Thyroid gland (tissue), 4 donors: Measurements from ENCODE around the gene GKN1. TPM values are rescaled to one million over a fixed set of nuclear protein-coding genes. Genes with fewer than 3 reads are reported as not detected.

Experiments used
- DNase-seq, 2 donors: peaks; one replicate each; pipeline ENCODE4 v3.0.0-alpha.2; 2019
- H3K27ac ChIP-seq, 3 donors: fragments of 200-600 bp; sonication (generic); 1 replicate in 2 of 3; 2 replicates in 1 of 3; pipeline ENCODE4 v1.5.1; 2016 to 2019; ENCODE audit warnings: mild to moderate bottlenecking in 1 of 3, moderate library complexity in 1 of 3
- H3K27me3 ChIP-seq: fragments of 200-600 bp; sonication (generic); one replicate; pipeline ENCODE4 v1.5.1; 2019
- H3K36me3 ChIP-seq, 2 donors: fragments of 200-600 bp; sonication (generic); one replicate each; pipeline ENCODE4 v1.5.1; 2016 to 2019
- H3K4me1 ChIP-seq, 2 donors: fragments of 200-600 bp; sonication (generic); one replicate each; pipeline ENCODE4 v1.5.1; 2017 to 2019
- H3K4me3 ChIP-seq, 3 donors: fragments of 200-600 bp; sonication (generic); replicated peaks in 1 of 3; 1 replicate in 2 of 3; 2 replicates in 1 of 3; pipeline ENCODE4 v1.5.1; 2016; ENCODE audit warnings: mild to moderate bottlenecking in 1 of 3
- H3K9me3 ChIP-seq: fragments of 200-600 bp; sonication (generic); one replicate; pipeline ENCODE4 v1.5.1; 2017
- POLR2A ChIP-seq, 2 donors: fragments of 450-650 bp; IDR thresholded peaks; one replicate each; pipeline ENCODE4 v1.6.1; 2017; ENCODE audit warnings: antibody characterized with exemption in 2 of 2, mild to moderate bottlenecking in 2 of 2, moderate library complexity in 1 of 2
- WGBS, 2 donors: methylation state at CpG; one replicate each; pipeline ENCODE4 v1.1.5; 2017; 5-methylcytosine and 5-hydroxymethylcytosine counted together
- intact Hi-C: fragments of 100-400 bp; cut with DNase I; formaldehyde crosslinking; loops from one replicate; pipeline ENCODE4 v1.15.1; 2023
- total RNA-seq, 4 donors: library from RNA; depleted of rRNA; stranded (reverse); fragments of >200 nt; gene quantifications; one replicate each; pipeline ENCODE4 v1.2.3, GENCODE V29; 2016
- TF ChIP-seq, protein P1 (sequence below), 6 experiments: fragments of 200-600 bp in 3 of 6; fragments of 450-650 bp in 3 of 6; sonication (generic) in 3 of 6; IDR thresholded peaks; one replicate each; pipeline ENCODE4 v1.5.1; 2016 to 2019; ENCODE audit warnings: antibody characterized with exemption in 6 of 6, mild to moderate bottlenecking in 2 of 6, inconsistent platforms in 1 of 6, moderate library complexity in 1 of 6

GKN1 gene
- total RNA-seq, 4 donors from 2014 or later: not detected

DNA sequence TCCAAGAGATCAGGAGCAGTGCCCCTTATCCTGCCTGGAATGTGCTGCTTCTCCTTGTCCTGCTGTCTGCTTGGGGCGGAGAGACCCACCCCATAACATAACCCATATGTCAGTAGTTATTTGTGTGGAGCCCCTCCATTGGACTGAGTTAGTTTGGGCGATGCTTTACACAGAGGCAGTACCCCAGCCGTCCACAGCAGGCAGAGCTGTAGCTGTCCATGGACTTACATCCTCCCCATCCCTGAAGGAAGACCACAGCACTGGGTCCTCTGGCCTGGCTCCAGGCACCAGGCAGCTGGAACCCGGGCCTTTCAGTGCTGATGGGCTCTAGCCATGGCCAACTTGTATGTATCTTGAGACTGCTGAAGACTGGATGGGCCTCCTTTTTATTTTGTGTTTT, 42.0 kb upstream of the GKN1 start:
- Histone ChIP-seq H3K9me3 (no peaks in the 10 kb centered on the region), H3K4me1 (no peaks in the 10 kb centered on the region), H3K36me3 (no peaks in the 10 kb centered on the region), H3K4me3 (no peak overlapping the region), H3K27ac (no peak overlapping the region), H3K27me3 (no peaks in the 10 kb centered on the region)
- 78 to 87% methylated on average over 4 of the region's 4 CpGs for WGBS, 2 donors
- intact Hi-C loops: no loop called here
- DNase-seq: no peak
- TF ChIP-seq, protein P1, sequence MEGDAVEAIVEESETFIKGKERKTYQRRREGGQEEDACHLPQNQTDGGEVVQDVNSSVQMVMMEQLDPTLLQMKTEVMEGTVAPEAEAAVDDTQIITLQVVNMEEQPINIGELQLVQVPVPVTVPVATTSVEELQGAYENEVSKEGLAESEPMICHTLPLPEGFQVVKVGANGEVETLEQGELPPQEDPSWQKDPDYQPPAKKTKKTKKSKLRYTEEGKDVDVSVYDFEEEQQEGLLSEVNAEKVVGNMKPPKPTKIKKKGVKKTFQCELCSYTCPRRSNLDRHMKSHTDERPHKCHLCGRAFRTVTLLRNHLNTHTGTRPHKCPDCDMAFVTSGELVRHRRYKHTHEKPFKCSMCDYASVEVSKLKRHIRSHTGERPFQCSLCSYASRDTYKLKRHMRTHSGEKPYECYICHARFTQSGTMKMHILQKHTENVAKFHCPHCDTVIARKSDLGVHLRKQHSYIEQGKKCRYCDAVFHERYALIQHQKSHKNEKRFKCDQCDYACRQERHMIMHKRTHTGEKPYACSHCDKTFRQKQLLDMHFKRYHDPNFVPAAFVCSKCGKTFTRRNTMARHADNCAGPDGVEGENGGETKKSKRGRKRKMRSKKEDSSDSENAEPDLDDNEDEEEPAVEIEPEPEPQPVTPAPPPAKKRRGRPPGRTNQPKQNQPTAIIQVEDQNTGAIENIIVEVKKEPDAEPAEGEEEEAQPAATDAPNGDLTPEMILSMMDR (IDR thresholded peaks at IDR 0.05): no peak
- no peak for TF ChIP-seq POLR2A (IDR thresholded peaks at IDR 0.05)

DNA sequence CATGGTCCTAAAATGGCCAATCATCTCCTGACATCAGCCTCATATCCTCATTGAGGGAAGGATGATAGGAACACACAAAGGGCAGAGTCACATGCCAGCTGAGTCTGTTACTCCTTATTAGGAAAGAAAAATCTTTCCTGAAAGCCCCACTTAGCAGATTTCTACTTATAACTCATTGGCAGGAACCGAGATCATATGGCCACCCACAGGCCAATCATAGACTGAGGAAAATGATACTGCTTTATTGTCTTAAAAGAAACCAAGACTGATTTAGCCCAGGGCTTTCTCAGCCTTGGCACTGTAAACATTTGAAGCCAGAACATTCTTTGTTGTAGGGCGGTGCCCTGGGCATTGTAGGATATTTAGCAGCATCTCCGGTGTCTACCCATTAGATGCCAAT, 40.4 kb upstream of the GKN1 start:
- no peaks in the 10 kb centered on the region for H3K27me3 ChIP-seq
- DNase-seq: no peak
- H3K4me1 ChIP-seq: no peaks in the 10 kb centered on the region
- no peak overlapping the region for H3K27ac ChIP-seq
- TF ChIP-seq, protein P1 (IDR thresholded peaks at IDR 0.05): no peak
- TF ChIP-seq POLR2A (IDR thresholded peaks at IDR 0.05): no peak
- intact Hi-C loops: no loop called here
- H3K36me3 ChIP-seq: no peaks in the 10 kb centered on the region
- no peaks in the 10 kb centered on the region for H3K9me3 ChIP-seq
- WGBS, 2 donors: 92 to 94% methylated on average over 3 of the region's 3 CpGs
- H3K4me3 ChIP-seq: no peak overlapping the region

DNA sequence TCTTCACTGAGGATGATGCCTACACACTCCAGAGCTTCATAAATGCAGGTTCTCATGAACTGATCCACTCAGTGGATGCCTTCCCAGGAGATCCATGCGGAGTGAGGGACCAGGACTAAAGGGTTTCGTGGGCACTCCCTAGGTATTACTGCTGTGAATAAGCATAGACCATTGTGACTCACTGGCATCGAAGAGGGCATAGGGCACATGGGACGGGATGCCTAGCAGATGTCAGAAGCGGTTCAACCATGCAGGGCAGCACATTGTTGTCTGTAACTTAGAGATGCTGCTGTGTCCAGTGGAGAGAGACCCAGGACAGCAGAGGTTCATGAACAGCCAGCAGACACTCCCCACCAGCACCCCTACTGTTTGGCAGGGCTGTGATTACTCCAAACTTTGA, 39.0 kb upstream of the GKN1 start:
- Histone ChIP-seq H3K4me1 (no peaks in the 10 kb centered on the region), H3K27me3 (no peaks in the 10 kb centered on the region), H3K36me3 (no peaks in the 10 kb centered on the region), H3K4me3 (no peak overlapping the region), H3K27ac (no peak overlapping the region), H3K9me3 (no peaks in the 10 kb centered on the region)
- no peak for TF ChIP-seq POLR2A (IDR thresholded peaks at IDR 0.05)
- TF ChIP-seq, protein P1 (IDR thresholded peaks at IDR 0.05): no peak
- 96 to 100% methylated on average over 4 to 5 of the region's 5 CpGs for WGBS, 2 donors
- DNase-seq: no peak
- intact Hi-C loops: no loop called here

DNA sequence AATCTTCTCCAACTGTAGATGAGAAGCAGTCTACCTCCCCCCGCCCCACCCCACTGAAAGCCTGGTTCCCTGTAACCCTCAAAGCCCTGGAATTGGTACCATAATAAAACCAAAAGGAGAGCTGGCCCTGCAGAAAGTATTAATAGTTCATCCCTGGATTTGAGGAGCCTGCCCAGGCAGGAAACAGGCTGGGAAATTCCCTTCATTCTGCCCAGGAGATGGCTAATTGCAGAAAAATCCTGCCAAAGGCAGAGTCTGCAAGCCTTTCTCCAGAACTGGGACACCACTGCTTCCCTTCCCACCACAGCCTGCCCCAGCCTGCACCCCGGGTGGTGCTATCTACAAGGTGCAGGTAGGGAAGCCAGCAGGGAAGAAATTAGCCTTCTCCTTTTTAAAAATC, 38.0 kb upstream of the GKN1 start:
- TF ChIP-seq, protein P1 (IDR thresholded peaks at IDR 0.05): no peak
- TF ChIP-seq POLR2A (IDR thresholded peaks at IDR 0.05): no peak
- no peak overlapping the region for H3K4me3 ChIP-seq
- no peak overlapping the region for H3K27ac ChIP-seq
- WGBS, 2 donors: 81 to 88% methylated on average over 2 of the region's 2 CpGs
- H3K9me3 ChIP-seq: no peaks in the 10 kb centered on the region
- no peaks in the 10 kb centered on the region for H3K27me3 ChIP-seq
- DNase-seq: no peak
- no peaks in the 10 kb centered on the region for H3K36me3 ChIP-seq
- no peaks in the 10 kb centered on the region for H3K4me1 ChIP-seq
- intact Hi-C loops: no loop called here

DNA sequence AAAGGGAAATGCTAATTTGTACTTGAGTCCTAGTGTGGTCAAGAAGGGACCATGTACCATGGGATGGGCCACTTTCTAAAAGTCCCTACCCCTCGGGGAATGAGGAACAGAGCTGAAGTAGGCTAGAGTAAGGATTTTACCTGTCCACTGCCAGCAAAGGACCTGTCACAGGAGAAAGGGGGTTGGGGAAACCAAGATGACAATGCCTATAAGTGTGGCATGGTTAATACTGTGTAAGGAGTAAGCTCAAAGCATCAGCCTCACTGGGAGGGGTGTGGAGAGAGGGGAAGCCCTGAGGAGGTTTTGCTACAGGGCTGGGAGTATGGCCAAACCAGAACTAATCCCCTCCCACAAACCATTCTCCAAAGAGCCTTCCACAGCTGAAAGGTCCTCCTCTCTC, 37.5 kb upstream of the GKN1 start:
- no peak for DNase-seq
- H3K4me3 ChIP-seq: no peak overlapping the region
- no peaks in the 10 kb centered on the region for H3K27me3 ChIP-seq
- H3K4me1 ChIP-seq: no peaks in the 10 kb centered on the region
- no peak for TF ChIP-seq POLR2A (IDR thresholded peaks at IDR 0.05)
- TF ChIP-seq, protein P1 (IDR thresholded peaks at IDR 0.05): no peak
- intact Hi-C loops: no loop called here
- WGBS, 2 donors: 83 to 96% methylated on average over 1 of the region's 1 CpG
- H3K9me3 ChIP-seq: no peaks in the 10 kb centered on the region
- no peaks in the 10 kb centered on the region for H3K36me3 ChIP-seq
- no peak overlapping the region for H3K27ac ChIP-seq
